H4 (cell line): Measurements from ENCODE around the gene KRTAP10-12. TPM values are rescaled to one million over a fixed set of nuclear protein-coding genes. Genes with fewer than 3 reads are reported as not detected.

Source experiments
- DNase-seq: peaks from one replicate; pipeline ENCODE4 v3.0.0-alpha.2; 2015; ENCODE audit warnings: low spot score
- total RNA-seq: library from RNA; depleted of rRNA; stranded (reverse); fragments of >200 nt; shearing (Covaris generic); gene quantifications from 2 replicates; pipeline ENCODE4 v1.2.3, GENCODE V29; 2014

KRTAP10-12 gene
- total RNA-seq, 1 experiment from 2014 or later: not detected

DNA sequence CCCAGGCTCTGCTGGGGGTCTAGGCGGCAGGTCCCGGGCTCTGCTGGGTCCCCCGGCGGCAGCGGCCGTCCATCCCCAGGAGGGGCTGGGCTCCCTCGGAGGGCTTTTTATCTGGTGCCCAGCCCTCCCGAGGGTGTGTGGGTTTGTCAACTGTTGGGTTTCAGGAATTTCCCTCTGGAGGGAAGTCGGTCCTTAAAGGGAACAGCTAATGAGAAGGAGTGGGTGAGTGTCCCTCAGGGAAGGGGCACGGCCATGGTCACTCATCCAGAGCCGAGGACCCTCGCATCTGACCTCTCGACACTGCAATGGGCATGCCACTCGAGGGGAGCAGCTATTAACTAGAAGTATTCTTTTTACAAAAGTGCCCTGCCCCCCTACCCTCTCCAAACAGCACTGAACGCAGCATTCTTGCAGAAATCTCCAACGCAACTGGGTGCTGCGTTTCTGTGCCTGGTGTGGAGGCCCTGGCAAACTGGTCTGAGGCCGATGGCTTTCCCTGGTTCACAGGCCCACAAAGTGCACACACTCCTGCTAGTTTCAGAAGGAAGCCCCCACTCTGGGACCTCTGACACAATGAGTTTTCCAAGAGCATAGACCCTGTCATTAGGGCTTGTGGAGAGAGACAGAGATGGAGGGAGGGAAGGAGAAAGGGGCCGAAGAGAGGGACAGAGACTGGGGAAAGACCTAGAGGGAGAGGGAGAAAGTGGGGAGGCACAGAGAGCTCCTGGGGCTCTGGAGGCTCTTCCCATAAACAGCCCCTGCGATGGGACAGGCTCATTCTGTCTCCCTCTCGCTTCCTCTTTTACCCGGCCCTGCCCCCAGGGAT lies 15.4 kb downstream of the KRTAP10-12 start:
- DNase-seq: no peak

DNA sequence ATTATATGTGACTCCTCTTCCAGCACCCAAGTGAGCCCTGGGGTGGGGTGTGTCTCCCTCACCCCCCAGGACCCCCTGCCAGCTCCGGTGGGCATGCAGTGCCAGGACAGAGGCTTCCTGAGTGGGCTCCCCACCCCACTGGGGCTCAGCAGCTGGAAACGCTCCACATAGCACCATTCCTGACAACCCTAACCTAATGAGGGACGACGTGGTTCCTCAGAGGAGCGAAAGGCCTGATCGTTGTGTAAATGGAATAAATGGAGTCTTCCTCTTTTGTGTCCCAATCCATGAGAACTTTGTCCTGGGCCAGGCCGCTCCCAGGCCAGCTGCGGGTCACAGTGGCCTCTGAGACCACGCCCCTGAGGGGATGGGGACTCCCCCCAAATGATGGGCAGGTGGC lies 16.2 kb downstream of the KRTAP10-12 start:
- no peak for DNase-seq

DNA sequence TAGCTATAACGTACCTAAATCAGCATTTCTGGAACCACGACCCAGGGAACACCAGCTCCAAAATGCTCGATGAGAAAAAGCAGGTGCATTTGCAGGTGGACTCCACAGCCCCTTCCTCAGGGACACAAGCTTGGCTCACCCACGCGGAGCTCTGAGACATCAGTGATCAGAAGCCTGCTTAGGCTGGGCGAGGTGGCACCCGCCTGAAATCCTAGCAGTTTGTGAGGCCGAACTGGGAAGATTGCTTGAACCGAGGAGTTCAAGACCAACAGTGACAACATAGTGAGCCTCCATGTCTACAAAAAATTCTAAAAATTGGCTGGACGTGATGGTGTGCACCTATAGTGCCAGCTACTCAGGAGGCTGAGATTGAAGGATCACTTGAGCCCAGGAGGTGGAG lies 16.9 kb downstream of the KRTAP10-12 start:
- no peak for DNase-seq

DNA sequence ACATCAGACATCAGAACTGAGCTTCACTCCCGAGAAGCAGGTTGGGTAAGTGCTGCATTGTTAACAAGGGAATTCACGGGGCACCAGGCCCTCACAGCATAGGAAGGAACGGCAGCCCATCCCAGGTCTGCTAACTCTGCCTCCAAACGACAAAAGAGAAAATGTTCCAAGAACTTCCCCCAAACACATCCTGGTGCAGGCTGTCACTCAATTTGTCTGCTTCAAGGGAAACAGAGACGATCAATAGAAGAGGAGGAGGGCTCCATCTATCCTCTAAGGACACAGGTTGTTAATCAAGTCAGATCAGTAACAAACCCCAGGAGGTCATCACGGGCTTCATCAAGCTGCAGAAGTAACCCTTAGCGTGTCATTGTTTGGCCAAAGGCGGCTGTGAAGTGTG lies 17.9 kb downstream of the KRTAP10-12 start:
- no peak for DNase-seq

DNA sequence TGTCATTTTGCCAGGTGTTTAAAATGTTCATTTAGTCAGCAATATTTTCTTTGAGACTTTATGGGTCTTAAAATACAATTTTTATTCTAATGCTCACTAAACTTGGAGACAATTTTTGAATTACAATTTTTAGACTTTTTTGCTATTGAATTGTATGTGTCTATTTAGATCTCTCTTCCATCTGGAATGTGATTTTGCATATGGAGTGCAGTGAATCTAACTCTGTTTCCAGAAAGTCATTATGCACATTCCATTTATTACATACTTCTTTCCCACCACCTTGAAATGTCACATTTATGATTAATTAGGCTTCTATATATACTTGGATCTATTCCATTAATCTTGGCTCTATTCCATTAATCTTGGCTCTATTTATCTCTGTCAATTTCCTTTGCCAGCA lies 20.0 kb downstream of the KRTAP10-12 start:
- no peak for DNase-seq

DNA sequence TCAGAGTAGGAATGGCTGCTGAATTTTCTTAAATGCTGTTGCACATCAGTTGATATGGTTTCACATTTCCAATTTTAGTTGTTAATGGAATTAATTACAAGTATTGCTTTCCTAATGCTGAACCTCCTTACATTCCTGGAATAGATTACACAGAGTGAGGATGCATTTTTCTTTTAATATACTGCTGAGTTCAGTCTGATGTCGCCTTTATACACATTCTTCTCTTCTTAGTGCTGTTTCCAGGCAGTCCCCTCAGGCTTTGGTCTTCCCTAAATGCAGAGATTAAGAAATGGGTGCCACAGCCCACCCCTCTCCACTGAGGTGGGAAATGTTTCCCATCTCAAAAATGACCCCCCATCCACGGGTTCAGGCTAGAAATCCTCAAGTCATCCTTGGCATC lies 21.1 kb downstream of the KRTAP10-12 start:
- no peak for DNase-seq

DNA sequence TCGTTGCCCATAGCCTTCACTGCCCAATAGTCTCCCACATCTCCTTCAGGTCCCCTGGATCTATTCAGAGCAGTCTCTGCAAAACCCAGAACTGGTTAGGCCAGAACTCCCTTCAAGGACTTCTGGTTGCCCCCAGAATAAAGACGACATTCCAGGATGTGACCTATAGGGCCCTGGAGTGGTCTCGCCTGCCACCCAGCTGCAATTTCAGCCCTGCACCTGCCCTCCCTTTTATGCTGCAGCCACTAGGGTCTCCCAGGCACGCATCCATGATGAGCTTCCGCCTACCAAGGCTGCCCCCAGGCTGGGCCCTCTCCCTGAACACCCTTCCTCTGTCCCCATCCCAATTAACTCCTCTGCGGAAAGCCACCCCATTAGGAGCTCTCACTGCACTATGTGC lies 21.6 kb downstream of the KRTAP10-12 start:
- no peak for DNase-seq

DNA sequence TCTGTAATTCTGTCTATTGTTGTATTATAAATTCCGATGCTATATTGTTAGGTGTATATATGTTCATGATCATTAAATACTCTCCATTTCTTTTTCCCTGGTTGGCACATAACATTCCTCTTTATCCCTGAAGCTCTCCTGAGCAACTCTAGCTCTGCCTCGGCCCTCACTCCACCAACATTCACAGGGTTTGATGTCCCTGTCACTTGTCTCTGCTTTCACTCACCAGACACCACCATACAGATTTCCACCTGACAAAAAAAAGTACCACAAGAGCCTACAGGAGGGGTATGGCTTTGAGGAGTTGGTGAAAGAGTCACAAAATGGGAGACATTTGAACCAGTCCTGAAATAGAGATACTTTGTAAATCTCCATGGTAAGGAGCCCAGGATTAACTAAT lies 23.2 kb downstream of the KRTAP10-12 start:
- DNase-seq: no peak

DNA sequence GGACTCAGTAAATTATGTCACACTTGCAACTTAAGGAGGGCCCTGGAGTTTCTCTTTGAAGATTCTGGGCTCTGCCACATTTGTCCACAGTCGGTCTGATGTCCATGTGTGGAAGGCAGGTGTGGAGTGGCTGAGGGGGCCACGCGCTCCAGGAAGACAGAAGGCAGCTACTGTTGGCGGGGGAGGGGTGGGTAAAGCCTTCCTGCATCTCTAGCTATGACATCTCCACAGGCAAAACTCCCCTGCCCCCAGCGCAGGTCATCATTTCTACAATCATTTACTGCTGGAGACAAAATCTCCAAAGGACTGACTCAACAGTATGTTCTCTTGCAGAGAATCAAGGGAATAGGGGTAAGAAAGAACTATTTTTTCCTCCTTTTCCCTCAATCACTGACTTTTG lies 25.8 kb downstream of the KRTAP10-12 start:
- DNase-seq: no peak

DNA sequence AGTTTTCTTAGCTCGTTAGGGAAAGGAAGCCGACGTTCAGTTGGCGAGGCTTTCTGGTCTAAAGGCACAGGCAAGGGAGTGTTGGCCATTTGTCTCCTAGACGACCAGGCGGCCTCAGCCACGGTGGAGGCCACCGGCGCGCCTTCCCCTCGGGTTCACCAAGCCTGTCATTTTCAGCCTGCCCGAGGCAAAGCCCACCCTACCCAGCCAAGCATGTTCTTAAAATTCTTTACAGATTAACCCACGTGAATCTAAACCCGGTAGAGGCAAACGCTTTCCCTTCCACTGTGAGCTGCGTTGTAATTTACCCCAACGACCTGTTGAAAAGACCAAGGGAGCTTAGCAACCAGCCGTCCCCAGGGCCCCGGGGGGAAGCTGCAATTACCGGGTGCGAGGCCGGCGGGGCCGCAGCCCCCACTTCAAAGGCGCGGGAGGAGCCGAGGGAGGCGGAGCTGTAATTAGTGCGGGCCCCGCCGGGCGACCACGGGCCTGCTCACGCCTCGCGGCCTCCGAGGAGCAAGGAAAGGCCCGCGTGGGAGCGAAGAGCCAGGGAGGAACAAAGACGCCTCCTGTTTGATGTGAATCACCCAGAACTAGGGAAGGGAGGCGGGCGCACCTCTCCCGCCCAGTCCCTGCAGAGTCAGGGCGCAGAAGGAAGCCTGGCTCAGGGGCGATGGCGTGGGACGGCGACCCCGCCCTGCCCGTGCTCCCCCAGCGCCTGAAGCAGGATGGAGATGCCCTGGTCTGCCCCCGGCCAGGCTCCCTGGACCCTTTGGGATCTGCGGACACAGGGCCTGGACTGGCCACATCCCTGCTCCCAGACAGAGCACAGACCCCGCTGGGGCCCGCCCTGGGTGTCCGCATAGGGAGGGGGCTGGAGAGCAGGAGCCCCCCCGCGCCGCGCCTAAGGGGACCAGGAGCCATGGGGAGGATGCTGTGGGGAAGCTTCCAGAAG lies 26.5 kb downstream of the KRTAP10-12 start:
- no peak for DNase-seq

DNA sequence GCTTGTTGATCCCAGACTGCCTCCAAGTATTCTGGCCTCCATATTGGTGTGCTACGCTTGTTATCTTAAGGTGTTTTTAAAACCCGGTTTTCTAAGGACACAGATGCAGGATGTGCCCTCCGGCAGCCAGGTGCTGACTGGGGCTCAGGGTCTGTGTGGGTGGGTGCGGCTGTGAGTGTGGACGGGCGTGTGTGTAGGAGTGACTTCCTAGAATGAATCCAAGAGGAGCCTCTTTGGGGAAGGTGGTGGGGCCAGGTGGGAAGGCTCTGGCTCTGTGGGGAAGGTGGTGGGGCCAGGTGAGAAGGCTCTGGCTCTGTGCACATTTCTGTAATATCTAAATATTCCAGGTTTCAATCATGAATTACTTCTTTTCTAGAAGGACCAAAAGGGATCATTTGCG lies 27.2 kb downstream of the KRTAP10-12 start:
- no peak for DNase-seq

DNA sequence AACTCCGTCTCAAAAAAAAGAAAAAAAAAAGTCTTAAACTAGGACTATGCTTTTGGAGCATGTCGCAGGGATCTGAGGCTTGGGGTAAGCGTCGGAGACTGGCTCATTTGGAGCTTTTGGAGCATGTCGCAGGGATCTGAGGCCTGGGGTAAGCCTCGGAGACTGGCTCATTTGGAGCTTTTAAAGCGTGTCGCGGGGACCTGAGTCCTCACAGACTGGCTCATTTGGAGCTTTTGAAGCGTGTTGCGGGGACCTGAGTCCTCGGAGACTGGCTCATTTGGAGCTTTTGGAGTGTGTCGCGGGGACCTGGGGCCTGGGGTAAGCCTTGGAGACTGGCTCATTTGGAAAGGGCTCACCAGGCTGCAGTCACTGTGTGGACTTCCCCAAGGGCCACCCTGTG lies 28.0 kb downstream of the KRTAP10-12 start:
- no peak for DNase-seq

DNA sequence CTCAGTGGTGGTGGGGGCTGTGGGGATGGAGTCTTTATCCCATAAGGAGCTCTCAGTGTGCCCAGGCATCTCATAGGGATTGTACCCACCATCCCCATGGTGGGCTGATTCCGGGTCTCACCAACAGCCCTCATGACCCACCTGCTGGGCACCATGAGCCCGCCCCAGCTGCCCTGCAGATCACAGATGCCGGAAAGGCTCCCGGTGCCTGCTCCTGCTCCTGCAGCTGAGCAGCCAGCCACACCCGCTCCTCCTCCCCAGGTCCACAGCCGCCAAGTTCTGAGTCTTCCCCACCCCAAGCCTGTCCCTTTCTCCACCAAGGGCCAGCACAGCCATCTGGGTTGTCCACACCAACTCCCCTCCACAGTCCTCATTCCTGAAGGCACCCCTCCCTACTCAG lies 29.9 kb downstream of the KRTAP10-12 start:
- DNase-seq: no peak

DNA sequence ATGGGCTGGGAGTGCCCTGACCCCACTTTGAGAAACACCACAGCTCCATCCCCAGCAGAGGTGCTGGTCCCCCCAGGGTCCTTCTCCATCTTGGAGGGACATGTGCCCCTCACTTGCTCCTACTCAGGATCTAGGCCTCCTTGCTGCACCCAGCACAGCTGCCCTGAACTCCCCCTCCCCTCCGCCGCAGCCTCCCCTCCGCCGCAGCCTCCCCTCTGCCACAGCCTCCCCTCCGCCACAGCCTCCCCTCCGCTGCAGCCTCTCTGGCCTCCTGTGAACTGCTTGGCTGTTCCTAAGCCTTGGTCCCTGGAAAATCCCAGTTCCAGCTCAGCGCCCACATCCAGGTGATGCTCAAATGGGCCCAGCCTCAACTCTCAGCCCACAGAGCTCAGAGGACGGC lies 30.3 kb downstream of the KRTAP10-12 start:
- DNase-seq: no peak

DNA sequence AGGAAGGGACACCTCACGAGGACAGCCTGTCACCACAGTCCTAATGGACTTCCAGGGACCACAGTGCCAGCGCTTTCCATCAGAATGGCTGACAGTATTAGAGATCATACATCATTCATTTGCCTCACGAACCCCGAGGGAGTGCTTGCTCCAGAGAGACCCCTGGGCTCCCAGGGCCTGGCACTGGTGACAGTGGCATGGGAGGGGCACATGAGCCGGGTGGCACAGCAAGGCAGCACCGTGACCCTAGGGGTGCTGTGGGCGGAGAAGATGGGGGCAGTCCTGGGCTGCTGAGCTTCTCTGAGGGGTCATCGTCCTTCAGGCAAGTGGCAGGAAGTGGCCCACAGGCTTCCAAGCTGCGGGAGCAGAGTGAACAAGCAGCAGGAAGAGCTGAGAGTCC lies 30.8 kb downstream of the KRTAP10-12 start:
- DNase-seq: no peak

DNA sequence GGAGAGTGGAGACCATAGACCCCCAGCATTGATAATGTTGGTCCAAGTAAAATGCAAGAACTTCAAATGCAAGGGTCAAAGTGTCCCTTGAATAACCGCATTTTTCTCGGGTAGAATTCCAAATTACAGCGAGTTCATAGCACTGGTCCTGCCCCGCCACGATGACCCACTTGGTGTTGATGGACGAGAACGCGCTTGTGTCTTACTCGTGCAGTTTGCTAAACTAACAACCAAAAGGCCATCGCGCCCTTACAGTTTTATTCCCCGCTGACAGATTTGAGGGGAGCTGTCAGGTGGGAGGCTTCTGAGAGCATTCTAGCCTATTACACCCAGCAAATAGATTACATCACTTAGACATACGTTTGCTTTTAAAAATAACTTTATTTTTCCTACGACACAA lies 31.7 kb downstream of the KRTAP10-12 start:
- DNase-seq: no peak

DNA sequence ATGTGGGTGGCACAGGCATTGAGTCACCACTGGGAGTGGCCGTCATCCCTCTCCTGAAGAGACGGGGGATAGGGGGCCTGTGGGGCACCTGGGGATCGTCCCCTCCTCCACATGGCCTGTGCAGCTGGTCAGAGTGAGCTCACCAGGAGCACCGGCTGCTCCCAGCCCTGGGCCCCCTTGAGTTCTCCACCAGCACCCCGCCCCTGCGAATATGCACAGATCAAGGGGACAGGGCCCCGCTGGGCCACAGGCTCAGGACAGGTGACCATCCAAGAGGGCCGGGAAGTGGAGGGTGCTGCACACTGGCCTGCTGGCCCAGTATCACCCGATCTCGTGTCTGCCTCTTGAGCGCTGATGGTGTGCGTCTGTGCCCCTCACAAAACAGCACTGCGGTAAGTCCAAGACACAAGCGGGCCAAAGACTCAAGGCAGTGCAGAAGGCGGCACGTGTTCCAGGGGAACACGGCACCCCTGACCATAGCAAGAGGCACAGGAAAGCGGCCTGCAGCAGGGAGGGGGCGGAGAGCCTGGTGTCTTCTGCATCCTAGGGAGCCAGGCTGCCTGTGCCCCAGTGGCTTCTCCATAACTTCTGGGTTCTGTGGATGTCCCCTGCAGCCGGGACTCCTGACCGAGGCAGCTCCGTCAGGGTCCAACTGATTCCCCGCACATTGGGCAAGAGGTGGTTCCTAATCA lies 32.5 kb downstream of the KRTAP10-12 start:
- DNase-seq: no peak

DNA sequence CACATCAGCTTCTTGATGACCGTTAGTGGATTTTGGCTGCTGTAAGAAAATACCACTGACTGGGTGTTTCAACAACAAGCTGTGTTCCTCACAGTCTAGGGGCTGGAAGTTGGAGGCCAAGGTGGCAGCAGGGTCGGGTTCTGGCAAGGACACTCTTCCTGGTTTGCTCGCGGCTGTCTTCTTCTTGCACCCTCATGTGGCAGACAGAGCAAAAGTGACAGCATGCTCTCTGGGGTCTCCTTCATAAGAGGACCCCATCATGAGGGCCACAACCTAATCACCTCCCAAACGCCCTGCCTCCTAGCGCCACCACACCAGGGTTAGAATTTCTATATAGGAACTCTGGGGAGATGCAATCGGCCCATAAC lies 33.0 kb downstream of the KRTAP10-12 start:
- DNase-seq: no peak

DNA sequence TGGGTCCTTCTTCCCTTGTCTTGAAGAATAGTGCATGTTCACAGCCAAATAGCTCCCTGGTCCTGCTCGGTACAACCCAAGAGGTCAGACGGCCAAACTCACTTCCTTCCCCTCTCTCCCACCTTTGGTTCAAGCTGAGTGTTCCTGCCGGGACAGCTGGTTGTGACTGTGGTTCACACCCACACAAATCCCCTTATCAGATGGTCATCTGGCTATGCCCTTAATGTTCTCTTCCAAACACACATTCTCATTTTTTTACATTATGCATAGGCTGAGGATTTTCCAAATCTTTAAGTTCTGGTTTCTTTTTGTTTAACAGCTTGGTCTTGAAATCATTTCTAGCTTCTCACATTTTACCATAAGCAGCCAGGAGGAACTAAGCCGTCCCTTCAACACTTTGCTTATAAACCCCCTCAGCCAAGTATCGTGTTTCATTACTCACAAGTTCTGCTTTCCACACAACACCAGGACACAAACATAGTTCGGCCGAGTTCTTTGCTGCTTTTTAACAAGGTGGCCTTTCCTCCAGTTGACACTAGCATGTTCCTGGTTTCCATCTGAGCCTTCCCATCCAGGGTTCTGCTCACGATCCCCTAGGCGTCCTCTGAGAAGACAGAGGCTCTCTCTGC lies 34.1 kb downstream of the KRTAP10-12 start:
- DNase-seq: no peak

DNA sequence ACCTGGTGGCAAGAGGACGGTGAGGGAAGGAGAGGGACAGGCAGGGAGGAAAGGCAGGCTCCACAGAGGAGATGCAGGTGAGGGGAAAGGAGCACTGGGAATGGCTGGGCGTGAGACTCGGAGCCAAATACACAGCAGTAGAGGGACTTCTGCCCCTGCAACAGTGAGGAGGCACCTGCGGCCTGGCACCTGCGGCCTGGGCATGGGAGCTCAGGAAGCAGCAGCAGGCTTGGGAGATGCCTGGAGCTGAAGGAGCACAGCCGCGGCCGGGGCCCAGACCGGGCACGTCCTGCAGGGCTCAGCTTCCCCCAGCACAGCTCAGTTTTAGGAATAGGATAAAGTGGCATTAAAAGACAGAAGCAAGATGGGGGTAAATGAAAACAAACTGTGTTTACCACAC lies 35.3 kb downstream of the KRTAP10-12 start:
- no peak for DNase-seq

DNA sequence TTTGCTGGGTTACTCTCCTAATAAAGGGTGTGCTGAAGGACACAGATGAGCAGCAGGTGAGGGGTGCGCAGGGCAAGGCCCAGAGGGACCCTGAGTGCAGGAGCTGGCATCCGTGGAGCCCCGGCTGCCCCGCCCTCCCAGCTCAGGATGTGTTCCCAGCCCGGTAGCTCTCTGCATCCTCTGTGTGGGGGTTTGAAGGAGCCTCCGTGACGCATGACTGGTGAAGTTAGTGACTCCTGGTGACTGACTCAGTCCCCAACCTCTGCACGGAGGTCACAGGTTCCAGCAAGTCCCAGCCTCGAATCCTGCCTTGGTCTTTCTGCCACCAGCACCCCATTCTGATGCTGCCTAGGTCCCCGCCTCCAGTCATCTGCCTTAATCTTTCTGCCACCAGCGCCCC lies 36.0 kb downstream of the KRTAP10-12 start:
- no peak for DNase-seq
